Measurements from ENCODE around the gene MSRB1.

Gene MSRB1, protein sequence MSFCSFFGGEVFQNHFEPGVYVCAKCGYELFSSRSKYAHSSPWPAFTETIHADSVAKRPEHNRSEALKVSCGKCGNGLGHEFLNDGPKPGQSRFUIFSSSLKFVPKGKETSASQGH

DNA sequence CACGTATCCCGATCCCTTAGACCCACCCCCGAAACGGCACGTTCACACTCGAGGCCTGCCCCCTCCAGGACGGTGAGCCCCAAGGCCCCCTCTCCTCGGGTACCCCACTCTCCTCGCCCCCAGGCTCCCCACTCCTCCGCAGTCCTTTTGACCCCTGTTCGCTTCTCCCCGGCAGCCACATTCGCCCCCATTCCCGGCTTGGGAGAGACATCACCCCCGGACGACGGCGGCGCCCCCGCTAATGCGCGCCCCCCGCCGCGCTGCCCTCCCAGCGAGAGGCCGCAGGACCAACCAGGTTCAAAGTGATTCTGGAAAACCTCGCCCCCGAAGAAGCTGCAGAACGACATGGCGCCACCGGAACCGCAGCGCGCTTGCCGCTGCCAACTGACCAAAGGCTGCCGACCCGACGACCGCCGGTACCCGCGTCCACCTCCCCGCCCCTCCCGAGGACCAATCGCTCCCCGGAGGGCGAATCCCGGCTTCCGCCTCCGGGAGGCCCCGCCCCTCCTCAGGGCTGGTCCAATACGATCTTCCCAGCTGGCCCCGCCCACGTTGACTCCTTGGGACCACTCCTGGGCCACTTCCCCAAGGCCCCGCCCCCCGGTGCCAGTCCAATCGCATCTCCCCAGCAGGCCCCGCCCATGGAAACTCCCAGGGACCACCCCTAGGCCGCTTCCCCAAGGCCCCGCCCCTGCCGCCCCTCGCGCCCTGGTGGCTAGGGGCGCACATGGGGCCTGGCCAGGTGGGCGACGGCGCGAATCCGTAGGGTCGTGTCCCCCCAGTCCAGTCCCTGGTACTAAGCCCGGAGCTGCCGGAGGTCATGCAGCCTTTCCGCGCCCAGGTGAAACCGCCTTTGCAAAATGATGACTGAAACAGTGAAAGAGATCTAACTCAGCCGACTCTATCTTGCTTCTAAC is at the start of gene MSRB1:
TSS of gene MSRB1 (minus strand) at position 390 of the 917 bp plus-strand sequence. CDS start at position 347, 43 bp downstream.
- DNase-seq: peak; percentile 96

DNA sequence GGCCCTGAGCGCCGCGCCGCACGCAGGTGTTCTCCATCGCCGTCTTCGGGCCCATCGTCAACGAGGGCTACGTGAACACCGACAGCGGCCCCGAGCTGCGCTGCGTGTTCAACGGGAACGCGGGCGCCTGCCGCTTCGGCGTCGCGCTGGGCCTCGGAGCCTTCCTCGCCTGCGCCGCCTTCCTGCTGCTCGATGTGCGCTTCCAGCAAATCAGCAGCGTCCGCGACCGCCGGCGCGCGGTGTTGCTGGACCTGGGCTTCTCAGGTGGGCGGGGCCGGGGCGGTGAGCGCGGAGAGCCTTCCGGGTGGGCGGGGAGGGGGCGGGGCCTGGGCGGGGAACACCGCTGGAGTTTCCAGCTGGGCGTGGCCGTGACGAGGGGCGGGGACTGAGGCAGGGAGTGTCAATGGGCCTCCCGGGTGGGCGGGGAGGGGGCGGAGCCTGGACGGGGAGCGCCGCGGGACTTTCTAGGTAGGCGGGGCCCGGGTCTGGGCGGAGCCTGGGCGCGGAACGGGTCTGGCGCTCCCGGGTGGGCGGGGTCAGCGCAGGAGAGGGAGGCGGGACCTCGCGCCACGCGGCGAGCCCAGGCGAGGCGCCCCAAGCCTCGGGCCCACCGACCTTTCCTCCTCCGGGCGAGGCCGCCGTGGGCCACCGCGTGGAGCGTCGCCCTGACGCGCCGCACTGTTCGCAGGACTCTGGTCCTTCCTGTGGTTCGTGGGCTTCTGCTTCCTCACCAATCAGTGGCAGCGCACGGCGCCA is 49.1 kb upstream of the MSRB1 start:
- peak; percentile 97 for DNase-seq

DNA sequence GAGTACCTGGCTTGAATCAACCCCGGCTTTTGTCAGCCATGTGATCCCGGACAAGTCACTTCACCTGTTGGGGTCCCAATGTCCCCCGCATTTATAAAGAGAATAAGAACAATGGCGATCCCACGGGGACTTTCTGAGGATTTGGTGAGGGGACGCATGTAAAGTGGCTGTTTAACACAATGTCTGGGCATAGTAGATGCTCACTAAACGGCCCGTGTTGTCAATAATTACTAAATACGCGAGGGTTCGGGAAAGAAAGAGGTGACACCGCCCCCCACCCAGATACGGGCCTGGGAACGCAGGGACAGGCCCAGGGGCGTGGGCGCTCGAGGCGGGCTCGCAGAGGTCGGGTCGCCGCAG is 48.6 kb upstream of the MSRB1 start:
- no peak for DNase-seq

DNA sequence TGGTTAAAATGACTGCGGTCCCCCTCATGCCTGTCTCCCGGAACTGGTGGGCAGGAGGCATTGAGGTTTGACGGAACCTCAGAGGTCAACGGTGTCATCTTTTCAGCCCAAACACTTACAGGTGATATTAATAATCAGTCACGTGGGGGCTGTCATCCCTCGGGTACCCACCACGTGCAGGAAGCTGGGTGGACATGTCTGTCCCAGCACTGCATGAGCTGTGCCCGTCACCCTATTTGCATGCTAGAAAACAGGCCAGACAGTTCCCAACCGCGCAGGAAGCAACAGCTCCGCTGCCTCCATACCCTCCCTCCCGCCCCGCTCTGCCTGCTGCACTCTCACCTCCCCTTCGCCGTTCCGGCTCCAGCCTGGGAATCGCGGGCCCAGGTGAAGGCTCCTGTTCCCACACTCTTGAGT is 48.1 kb upstream of the MSRB1 start:
- DNase-seq: peak; percentile 36

DNA sequence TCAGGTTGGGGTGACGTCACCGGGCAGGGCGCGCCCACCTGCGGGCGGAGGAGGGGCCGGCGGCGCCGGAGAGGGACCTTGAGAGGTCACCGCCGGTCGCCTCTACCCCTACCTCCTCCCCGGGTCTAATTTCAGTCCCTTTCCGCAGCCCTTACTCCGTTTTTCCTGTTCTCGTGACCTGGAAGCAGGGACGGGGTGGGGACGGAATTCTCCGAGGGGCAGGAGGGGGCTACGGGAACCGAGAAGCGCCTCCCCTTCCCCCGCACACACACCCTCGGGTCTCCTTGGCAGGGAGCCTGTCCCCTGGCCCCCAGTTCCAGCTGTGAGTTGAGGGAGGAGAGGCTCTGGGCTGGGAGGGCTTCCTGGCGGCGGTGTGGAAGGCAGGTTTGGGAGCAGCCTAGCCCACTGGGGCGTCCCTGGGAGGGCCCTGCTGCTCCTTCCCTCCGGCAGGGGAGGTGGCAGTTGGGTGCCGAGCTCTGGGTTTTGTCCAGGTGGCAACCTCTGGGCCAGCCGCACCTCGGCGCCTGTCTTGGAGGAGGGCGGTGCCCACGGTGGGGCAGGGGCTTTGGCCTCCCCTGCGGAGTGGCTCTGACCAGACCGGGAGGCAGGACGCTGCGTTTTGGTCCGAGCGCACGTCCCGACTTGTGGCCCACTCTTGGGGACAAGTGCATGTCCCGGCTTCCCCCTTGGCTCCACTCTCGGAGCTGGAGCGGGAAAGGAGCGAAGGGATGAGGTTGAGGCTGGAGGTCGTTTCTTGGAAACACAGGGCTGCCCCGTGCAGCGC is 47.5 kb upstream of the MSRB1 start:
- DNase-seq: no peak

DNA sequence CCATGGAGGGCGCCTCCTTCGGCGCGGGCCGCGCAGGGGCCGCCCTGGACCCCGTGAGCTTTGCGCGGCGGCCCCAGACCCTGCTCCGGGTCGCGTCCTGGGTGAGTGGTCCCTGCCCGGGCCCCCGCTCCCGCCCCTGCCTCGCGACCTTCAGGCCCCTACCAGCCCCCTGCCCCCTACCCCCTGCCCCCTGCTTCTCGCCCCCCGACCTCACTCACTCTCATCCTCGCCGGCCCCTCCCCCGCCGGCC is 47.0 kb upstream of the MSRB1 start:
- DNase-seq: no peak

DNA sequence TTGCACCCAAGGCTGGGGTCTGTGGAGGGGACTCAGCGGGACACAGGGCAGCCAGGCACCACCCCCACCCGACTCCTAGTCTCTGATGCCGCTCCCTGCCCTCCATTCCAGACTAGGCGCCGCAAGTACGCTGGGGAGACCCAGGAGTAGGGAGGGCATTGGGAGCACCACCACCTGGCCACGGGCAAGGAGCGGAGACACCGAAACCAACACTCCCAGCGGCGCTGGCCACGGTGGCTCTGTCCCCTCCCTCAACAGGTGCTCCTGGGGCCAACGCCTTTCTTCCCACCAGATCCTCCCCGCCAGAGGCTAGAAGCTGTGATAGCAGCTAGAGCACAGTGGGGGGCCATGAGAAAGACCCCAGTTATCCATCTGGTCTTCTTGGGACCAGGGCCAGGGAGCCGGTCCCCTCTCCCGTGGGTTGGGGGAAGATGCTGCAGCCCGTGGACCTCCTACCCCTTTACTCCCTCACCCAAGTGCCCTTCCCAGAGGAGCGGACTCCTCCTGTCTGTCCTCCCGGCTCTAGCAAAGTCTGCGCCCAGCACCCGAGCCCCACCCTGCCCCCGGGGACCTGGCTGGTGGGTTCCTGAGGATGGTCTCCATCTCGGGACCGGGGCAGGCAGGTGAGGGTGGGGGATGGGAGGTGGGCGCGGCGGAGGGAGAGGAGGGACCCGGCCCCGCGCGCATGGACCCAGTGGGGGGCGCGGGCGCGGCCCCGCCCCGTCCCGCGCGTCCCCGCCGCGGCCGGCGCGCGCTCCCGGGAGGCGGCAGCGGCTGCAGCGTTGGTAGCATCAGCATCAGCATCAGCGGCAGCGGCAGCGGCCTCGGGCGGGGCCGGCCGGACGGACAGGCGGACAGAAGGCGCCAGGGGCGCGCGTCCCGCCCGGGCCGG is 46.5 kb upstream of the MSRB1 start, which contains the start of gene SYNGR3:
TSS of gene SYNGR3 (plus strand) at position 762 of the 892 bp plus-strand sequence. CDS start 133 bp downstream, outside the sequence.
- no peak for DNase-seq

DNA sequence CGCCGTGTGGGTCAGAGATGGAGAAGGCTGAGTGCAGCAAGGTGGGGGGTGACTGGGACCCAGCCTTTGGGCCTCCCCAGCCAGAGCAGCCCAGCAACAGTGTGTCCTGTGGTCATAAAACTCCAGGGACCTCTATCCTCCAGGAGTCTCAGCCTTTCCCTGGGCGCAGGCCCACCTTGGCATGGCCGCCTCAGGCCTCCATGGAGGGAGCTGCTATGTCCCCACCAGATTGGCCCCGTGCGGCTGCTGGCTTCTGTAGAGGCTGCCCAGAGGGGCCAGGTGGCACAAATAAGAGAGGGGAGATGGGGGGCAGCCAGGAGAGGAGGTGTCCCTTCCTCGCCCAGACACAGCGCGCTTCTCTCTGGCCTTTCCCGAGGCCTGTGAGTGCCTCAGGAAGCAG is 44.2 kb upstream of the MSRB1 start:
- no peak for DNase-seq

DNA sequence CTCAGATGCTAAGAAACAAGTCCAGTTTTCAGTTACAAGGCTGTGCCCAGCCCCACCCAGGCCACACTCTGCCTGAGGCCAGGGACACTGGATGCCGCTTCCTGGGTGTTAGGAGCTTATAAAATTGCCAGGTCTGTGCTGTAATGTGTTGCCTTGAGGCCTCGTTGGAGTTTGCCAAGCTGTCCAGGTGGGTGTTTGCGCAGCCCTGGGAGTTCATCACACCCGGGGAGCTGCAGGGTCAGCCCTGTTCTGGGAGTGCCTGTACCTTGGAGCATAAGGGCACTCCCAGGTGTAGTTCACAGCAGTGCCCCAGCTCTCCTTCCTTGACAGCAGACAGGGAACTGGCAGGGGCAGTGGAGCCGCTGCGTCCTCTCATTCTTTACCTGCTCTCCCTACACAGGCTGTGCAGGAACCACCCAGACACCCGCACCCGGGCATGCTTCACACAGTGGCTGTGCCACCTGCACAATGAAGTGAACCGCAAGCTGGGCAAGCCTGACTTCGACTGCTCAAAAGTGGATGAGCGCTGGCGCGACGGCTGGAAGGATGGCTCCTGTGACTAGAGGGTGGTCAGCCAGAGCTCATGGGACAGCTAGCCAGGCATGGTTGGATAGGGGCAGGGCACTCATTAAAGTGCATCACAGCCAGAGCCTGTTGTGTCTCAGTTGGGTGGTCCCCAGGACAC is 42.6 kb upstream of the MSRB1 start:
- DNase-seq: no peak

DNA sequence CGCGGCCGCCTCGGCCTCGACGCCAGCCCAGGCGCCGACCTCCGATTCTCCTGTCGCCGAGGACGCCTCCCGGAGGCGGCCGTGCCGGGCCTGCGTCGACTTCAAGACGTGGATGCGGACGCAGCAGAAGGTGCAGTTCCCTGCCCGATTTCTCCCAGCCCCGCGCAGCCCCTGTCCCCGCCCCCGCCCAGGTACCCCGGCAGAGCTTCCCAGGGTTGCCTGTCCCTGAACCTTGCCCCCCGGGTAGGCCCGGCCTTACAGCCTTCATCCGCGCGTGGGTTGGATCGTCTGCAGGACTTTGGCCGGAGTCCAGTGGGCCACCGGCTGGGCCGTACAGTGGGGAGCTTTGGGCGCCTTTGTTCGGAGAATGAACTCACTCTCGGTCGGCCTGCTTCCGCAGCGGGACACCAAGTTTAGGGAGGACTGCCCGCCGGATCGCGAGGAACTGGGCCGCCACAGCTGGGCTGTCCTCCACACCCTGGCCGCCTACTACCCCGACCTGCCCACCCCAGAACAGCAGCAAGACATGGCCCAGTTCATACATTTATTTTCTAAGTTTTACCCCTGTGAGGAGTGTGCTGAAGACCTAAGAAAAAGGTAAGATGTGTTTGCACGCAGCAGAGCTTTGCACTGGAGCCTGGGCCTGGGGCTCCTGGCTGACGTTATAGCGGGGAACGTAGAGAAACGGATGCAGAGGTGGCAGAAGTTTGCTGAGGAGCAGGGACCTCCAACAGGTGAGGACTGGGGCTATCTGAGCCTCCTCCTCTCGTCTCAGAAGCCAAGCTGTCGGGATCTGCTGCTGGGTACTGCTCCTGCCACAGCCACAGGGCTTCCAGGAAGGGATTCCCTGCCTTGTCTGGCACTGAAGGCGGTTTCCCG is 41.6 kb upstream of the MSRB1 start:
- no peak for DNase-seq

DNA sequence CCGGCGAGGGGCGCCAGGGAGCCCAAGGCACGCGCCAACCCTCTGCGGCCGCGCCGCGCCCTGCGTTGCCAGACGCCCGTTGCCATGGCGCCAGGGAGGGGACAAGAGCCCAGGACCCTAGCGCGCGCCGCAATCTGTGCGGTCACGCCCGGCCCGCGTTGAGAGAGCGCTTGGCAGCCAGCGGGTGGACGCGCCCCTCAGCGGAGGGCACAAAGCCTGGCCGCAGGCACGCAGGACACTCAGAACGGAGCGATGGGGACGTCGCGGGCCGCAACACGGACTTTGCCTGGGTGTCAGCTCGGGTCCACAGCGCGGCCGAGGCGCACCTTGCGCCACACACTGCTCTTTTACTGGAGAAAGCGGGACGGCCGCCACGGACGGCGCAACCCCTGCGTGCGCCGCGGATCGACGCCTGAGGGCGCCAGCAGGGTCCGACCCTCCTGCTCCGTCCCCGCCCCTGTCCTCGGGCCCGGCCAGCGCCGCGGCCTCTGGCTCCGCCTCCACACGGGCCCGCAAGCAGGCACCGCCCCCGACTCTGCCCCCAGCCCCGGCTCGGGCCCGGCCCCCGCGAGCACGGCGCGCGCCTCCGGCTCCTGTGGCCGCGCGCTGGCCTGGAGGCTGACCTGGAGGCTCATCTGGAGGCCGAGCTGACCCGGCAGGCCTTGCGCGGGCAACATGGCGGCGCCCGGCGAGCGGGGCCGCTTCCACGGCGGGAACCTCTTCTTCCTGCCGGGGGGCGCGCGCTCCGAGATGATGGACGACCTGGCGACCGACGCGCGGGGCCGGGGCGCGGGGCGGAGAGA is 40.7 kb upstream of the MSRB1 start, which contains the start of gene GFER:
TSS of gene GFER (plus strand) at position 650 of the 803 bp plus-strand sequence. CDS start at position 676, 26 bp downstream.
- DNase-seq: peak; percentile 42

DNA sequence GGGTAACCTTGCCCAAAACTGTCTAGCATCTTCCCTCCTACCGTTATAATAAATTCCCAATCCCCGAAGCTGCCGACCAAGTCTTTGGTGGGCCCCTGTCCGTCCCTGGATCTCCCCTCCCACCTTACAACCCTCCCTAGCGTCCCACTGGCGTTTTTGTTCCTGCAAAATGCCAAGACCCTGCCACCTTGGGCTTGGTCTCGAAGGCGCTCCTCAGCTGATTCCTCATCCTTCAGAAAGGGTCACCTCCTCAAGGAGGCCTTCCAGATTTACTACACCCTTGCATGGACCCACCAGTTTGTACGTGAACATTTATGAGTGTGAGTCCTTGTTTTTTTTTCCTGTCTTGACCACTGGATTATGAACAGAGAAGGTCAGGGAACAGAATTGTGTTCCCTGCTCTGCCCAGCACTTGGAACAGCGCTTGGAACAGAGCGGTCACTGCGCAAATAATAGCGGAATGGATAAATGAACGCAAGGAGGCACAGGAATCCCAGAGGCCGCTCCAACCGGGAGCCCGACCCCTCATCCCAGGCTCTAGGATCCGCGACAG is 40.1 kb upstream of the MSRB1 start:
- DNase-seq: no peak

DNA sequence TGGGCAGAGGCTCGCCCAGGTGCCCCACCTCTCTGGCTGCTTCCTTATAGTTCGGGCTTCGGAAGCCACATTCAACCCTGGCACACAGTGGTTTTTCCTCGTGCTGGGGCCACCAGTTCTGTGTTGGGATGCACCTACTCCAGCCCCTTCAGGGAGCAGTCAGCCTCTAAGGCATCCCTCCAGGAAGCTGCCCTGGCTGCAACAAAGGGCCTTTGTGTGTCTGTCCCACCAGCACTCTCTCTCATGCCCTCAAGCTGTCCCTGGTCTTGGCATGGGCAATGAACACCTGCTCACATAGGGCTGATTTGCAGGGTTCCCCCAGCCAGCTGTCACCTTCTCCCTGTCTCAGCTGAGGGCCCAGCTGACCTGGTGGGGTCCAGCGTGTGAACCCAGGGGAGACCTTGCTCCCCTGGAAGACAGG is 39.0 kb upstream of the MSRB1 start:
- DNase-seq: no peak

DNA sequence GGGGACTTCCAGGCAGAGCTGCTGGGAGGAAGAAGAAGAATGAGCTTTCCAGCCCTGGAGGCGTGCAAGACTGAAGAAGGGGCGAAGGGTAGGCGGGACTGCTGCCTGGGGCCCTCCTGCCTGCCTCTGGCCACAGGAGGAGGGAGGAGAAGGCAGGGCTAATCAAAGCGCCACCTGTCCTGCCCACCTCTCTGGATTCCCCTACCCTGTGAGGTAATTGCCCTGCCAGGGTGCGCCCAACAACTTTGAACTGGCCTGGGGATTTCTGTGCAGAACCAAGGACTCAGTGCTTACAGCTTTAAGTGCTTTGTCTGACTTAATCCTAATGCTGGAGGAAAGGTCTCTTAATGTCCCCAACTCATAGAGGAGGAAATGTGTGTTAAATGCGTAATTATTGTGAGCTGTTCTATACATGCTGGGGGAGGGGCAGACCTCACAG is 38.4 kb upstream of the MSRB1 start, which contains the start of gene NOXO1:
TSS of gene NOXO1 (minus strand) at position 72 of the 439 bp plus-strand sequence. CDS start 290 bp downstream, outside the sequence.
- no peak for DNase-seq

DNA sequence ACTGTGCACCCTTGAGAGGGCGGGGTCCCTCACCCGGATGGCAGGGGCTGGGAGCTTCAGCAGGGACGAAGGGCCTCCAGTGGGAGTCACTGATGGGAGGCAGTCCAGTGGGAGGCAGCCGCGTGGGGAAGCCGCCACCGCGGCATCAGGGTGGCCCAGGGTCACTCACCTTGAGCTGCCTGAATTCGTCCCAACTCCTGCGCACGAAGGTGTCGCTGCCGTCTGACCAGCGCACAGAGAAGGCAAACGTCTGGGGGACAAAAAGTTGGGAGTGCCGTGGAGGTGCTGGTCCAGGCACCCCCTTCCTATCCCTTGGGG is 37.7 kb upstream of the MSRB1 start:
- DNase-seq: no peak

DNA sequence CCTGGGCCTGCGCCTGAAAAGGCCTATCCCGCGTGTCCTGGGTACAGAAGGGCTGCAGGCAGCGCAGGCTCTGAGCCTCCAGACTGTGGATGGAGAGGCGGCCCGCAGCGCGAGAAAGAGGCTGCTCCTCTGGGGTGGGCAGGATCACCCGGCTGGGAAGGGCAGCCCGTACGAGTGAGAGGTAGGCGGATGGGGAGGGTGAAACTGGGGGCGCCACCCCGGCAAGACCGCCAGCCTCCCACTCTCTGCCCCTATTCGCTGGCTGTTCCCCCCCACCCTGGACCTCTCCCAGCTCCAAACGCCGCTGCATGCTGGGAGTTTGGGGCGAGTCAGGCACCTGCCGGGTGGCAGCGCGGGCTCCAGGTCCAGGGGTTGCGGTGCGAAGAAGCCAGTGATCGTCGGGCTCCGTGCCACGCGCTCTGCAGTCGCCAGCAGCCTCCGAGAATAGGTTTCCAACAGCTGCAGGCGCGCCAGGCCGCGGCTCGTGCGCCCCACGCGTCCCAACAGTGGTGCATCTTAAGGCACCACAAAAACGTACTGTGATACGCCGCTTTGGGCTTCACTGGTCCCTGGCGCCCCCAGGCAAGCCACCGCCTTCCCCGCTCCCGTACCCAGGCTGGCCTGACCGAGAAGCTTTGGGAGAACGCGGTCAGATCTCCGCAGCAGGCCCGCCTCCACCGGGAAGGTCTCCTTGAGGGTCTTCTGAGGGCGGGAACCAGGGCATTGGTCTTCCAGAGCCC is 37.2 kb upstream of the MSRB1 start:
- DNase-seq: no peak

DNA sequence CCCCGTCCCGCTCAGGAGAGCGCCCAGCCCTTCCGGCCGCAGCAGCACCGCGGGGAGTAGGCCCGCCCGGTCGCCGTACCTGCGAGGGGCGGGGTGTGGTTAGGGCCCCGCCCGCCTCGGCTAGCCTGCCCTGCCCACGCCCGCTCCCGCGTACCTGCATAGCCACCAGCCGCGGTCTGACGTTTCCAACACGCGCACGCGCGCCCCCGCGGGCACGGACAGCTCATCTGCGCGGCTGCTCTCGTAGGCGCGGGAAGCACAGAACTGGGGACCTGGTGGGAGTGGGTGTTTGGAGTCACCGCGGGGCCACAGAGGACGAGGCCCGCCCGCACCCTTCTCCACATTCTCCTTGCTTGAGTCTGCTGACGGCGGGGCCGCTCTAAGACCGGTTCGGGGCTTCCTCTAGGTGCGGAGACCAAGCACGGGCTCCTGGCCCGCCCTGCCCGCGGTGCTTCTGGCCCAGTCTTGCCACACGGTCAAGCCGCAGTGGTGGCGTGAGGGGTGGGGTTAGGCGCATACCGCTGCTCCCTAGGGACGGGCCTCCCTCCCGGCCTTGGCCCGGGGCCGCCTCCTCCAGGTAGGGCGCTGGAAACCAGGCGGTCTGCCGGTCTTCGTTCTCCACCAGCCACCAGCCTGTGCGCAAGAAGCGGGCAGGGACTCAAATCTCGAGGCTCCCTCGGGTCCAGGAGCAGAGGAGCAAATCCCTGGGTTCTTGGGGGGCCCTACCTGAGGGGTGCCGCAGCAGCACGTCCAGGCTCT is 36.5 kb upstream of the MSRB1 start:
- DNase-seq: no peak
